Lower leg skin (tissue), 4 donors: Measurements from ENCODE around the gene ARID1B. TPM values are rescaled to one million over a fixed set of nuclear protein-coding genes. Genes with fewer than 3 reads are reported as not detected.

ENCODE experiments used
- DNase-seq, 2 donors: peaks; one replicate each; pipeline ENCODE4 v3.0.0-alpha.2; 2019; ENCODE audit warnings: low spot score in 2 of 2
- H3K4me3 ChIP-seq: fragments of 200-600 bp; sonication (generic); 2 replicates; pipeline ENCODE4 v1.5.1; 2017; ENCODE audit warnings: mild to moderate bottlenecking, low read depth; ENCODE audit not compliant: poor library complexity, severe bottlenecking
- POLR2A ChIP-seq, 2 donors: fragments of 450-650 bp; IDR thresholded peaks; one replicate each; pipeline ENCODE4 v1.6.1; 2016 to 2017; ENCODE audit warnings: antibody characterized with exemption in 2 of 2, mild to moderate bottlenecking in 1 of 2, moderate library complexity in 1 of 2
- WGBS, 2 donors: methylation state at CpG; one replicate each; pipeline ENCODE4 v1.1.5; 2018; 5-methylcytosine and 5-hydroxymethylcytosine counted together
- intact Hi-C: fragments of 100-400 bp; cut with DNase I; formaldehyde crosslinking; loops from one replicate; pipeline ENCODE4 v1.15.0; 2023; ENCODE audit warnings: low total_unique reads
- total RNA-seq, 4 donors: library from RNA; depleted of rRNA; stranded (reverse); fragments of >200 nt; gene quantifications; one replicate each; pipeline ENCODE4 v1.1.0, GENCODE V29; 2016
- TF ChIP-seq, protein P1 (sequence below), 3 donors: fragments of 450-650 bp; IDR thresholded peaks; one replicate each; pipeline ENCODE4 v1.5.1; 2016; ENCODE audit warnings: antibody characterized with exemption in 3 of 3, mild to moderate bottlenecking in 3 of 3, moderate library complexity in 2 of 3

The ARID1B gene
- total RNA-seq, 4 donors from 2014 or later: 87.3 to 132 (median 102) TPM

DNA sequence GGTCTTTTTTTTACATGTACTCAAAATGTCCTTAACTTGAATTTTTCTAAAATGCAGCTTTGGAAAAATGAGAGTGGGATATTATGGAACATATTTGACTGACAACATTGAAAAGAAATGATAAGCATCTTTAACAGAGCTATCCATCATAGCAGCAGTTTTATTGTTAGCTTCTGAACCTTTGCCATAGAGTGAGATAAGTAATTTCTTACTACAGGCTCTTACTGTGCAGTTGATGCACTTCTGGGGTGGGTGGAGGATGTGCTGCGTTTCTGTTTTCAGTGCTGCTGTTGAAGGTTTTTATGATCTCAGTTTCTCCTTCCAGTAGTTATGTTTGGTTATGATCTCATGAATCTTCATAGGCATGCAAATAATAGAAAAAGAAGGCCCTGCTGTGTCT is 279.1 kb downstream of the ARID1B start:
- no peak for DNase-seq
- intact Hi-C loops: no loop called here
- no peak overlapping the region for H3K4me3 ChIP-seq
- TF ChIP-seq, protein P1, sequence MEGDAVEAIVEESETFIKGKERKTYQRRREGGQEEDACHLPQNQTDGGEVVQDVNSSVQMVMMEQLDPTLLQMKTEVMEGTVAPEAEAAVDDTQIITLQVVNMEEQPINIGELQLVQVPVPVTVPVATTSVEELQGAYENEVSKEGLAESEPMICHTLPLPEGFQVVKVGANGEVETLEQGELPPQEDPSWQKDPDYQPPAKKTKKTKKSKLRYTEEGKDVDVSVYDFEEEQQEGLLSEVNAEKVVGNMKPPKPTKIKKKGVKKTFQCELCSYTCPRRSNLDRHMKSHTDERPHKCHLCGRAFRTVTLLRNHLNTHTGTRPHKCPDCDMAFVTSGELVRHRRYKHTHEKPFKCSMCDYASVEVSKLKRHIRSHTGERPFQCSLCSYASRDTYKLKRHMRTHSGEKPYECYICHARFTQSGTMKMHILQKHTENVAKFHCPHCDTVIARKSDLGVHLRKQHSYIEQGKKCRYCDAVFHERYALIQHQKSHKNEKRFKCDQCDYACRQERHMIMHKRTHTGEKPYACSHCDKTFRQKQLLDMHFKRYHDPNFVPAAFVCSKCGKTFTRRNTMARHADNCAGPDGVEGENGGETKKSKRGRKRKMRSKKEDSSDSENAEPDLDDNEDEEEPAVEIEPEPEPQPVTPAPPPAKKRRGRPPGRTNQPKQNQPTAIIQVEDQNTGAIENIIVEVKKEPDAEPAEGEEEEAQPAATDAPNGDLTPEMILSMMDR (IDR thresholded peaks at IDR 0.05): no peak
- TF ChIP-seq POLR2A (IDR thresholded peaks at IDR 0.05): no peak
- 41 to 55% methylated on average over 1 of the region's 1 CpG for WGBS, 2 donors

- 93 to 94% methylated on average over 9 of the region's 9 CpGs for WGBS, 2 donors
- TF ChIP-seq, protein P1 (IDR thresholded peaks at IDR 0.05): no peak
- TF ChIP-seq POLR2A (IDR thresholded peaks at IDR 0.05): no peak
- intact Hi-C loops: no loop called here
Measured at GRCh38 chr6:157058574-157058973, 281.4 kb downstream of the ARID1B start.

GRCh38 chr6:157059781-157060180 is 282.6 kb downstream of the ARID1B start:
- DNase-seq: no peak
- intact Hi-C loops: no loop called here
- H3K4me3 ChIP-seq: no peak overlapping the region
- no peak for TF ChIP-seq POLR2A (IDR thresholded peaks at IDR 0.05)
- TF ChIP-seq, protein P1 (IDR thresholded peaks at IDR 0.05): no peak
- whole genome bisulfite sequencing, 2 donors: 21 to 36% methylated on average over 4 of the region's 4 CpGs

More at GRCh38 chr6:157058574-157058973, 281.4 kb downstream of the ARID1B start:
- no peak for DNase-seq
- H3K4me3 ChIP-seq: no peak overlapping the region

GRCh38 chr6:157060440-157060952 is 283.3 kb downstream of the ARID1B start:
- no peak overlapping the region for H3K4me3 ChIP-seq
- no peak for TF ChIP-seq POLR2A (IDR thresholded peaks at IDR 0.05)
- TF ChIP-seq, protein P1 (IDR thresholded peaks at IDR 0.05): no peak
- 16 to 25% methylated on average over 1 of the region's 1 CpG for WGBS, 2 donors
- DNase-seq: no peak
- intact Hi-C loops: no loop called here

DNA sequence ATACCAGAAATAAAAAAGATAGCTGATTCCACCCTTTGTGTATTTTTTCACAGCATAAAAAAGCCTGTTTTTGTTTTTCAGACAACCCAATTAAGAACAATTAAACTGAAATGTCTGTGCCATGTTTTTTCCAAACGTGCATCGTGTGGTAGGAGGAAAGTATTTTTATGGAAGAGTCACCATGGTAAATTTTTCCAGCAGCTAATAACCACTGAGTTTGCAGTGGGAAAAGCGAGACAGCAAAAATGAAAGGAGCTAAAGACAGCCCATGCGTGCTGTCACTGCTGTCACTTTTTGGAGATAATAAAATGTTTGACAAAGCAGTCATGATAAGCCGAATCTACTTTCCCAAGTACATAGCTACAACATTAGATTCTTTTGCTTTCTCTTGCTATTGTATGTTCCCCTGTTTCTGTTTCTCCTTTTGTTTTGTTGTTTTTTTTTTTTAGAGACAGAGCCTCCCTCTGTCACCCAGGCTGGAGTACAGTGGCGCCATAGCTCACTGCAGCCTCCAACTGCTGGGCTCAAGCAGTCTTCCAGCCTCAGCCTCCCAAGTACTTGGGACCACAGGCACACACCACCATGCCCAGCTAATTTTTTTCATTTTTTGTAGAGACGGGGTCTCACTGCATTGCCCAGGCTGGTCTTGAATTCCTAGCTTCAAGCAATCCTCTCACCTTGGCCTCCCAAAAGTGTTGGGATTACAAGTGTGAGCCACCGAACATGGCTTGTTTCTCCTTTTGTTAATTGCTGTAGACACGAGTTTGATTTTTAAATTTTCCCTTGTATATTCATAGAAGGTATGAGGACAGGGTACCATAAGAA is 284.8 kb downstream of the ARID1B start:
- WGBS, 2 donors: 79 to 85% methylated on average over 9 of the region's 9 CpGs
- intact Hi-C loops: no loop called here
- DNase-seq: no peak
- TF ChIP-seq POLR2A (IDR thresholded peaks at IDR 0.05): no peak
- TF ChIP-seq, protein P1 (IDR thresholded peaks at IDR 0.05): no peak
- no peak overlapping the region for H3K4me3 ChIP-seq
